Spleen (tissue), 11 donors: Measurements from ENCODE around the gene TAF1B. TPM values are rescaled to one million over a fixed set of nuclear protein-coding genes. Genes with fewer than 3 reads are reported as not detected.
A peak's percentile ranks its signal among the peaks of the same experiment; 100 is the strongest.

Experiments
- DNase-seq: peaks from one replicate; pipeline ENCODE4 v3.0.0-alpha.2; 2020
- H3K27ac ChIP-seq, 8 donors: fragments of 200-600 bp; sonication (generic) in 7 of 8; 1 replicate in 4 of 8; 2 replicates in 4 of 8; pipeline versions ENCODE4 v1.5.0 to v1.8.0; 2016 to 2021; ENCODE audit warnings: inconsistent platforms in 4 of 8, mild to moderate bottlenecking in 4 of 8, moderate library complexity in 1 of 8
- H3K27me3 ChIP-seq, 7 donors: fragments of 200-600 bp; sonication (generic) in 6 of 7; replicated peaks in 1 of 7; 1 replicate in 4 of 7; 2 replicates in 3 of 7; pipeline versions ENCODE4 v1.5.0 to v1.8.0; 2016 to 2021; ENCODE audit warnings: inconsistent platforms in 3 of 7, mild to moderate bottlenecking in 1 of 7
- H3K36me3 ChIP-seq, 6 donors: fragments of 200-600 bp; sonication (generic) in 5 of 6; 1 replicate in 4 of 6; 2 replicates in 2 of 6; pipeline versions ENCODE4 v1.5.0 to v1.8.0; 2016 to 2021; ENCODE audit warnings: inconsistent platforms in 2 of 6
- H3K4me1 ChIP-seq, 6 donors: fragments of 200-600 bp; sonication (generic) in 5 of 6; 1 replicate in 3 of 6; 2 replicates in 3 of 6; pipeline versions ENCODE4 v1.5.0 to v1.8.0; 2016 to 2021; ENCODE audit warnings: inconsistent platforms in 3 of 6
- H3K4me3 ChIP-seq, 8 donors: fragments of 200-600 bp; sonication (generic) in 7 of 8; 1 replicate in 4 of 8; 2 replicates in 4 of 8; pipeline versions ENCODE4 v1.5.0 to v1.8.0; 2016 to 2021; ENCODE audit warnings: inconsistent platforms in 4 of 8, mild to moderate bottlenecking in 4 of 8, moderate library complexity in 2 of 8
- H3K9me3 ChIP-seq, 8 donors: fragments of 200-600 bp; sonication (generic) in 7 of 8; 1 replicate in 4 of 8; 2 replicates in 4 of 8; pipeline versions ENCODE4 v1.5.0 to v1.8.0; 2016 to 2021; ENCODE audit warnings: inconsistent platforms in 4 of 8
- CTCF ChIP-seq, 11 experiments: fragments of 200-600 bp in 7 of 11; fragments of 450-650 bp in 4 of 11; sonication (generic) in 4 of 11; IDR thresholded peaks in 8 of 11; conservative IDR thresholded peaks in 3 of 11; 1 replicate in 7 of 11; 2 replicates in 4 of 11; pipeline versions ENCODE4 v1.4.0 to v1.8.0; 2016 to 2021; ENCODE audit warnings: antibody characterized with exemption in 11 of 11, inconsistent platforms in 4 of 11, mild to moderate bottlenecking in 1 of 11
- POLR2A ChIP-seq, 3 donors: fragments of 450-650 bp; IDR thresholded peaks; one replicate each; pipeline ENCODE4 v1.5.1; 2017; ENCODE audit warnings: antibody characterized with exemption in 3 of 3, mild to moderate bottlenecking in 1 of 3
- POLR2AphosphoS5 ChIP-seq, 3 donors: sonication (generic); formaldehyde crosslinking; IDR thresholded peaks; one replicate each; pipeline ENCODE4 v1.5.1; 2017; ENCODE audit warnings: antibody characterized with exemption in 3 of 3
- whole genome bisulfite sequencing, 5 donors: extraction: QIAGEN DNeasy Blood & Tissue Kit in 3 of 5; methylation state at CpG; one replicate each; pipeline versions ENCODE4 v1.1.5 to v1.1.7; 2013 to 2018; 5-methylcytosine and 5-hydroxymethylcytosine counted together
- intact Hi-C: fragments of 100-400 bp; cut with DNase I; formaldehyde crosslinking; loops from one replicate; pipeline ENCODE4 v1.15.0; 2023; ENCODE audit warnings: low total_unique reads
- polyA plus RNA-seq, 3 donors: library from polyadenylated mRNA; stranded (reverse); fragments of 200-250 nt; gene quantifications; one replicate each; pipeline ENCODE4 v1.2.1, GENCODE V29; 2013
- total RNA-seq, 7 donors: library from RNA; depleted of rRNA in 3 of 7; stranded (reverse); fragments of >200 nt in 3 of 7; fragmentation: NEBNext Ultra II Directional in 4 of 7; extraction: Animal tissue kit (Norgen Biotek cat#: 25700) in 4 of 7; gene quantifications; one replicate each; pipeline versions ENCODE4 v1.1.0 to v1.2.1, GENCODE V29; 2016 to 2021
- donor health status: healthy with polysubstance abuse.
- donor health status: DM: no; HTN: no; CAD: no; lungs with moderate emphysema.
- donor health status: DM: no; HTN: no; CAD: no.
- donor health status: Bipolar disorder and iron deficiency.
- donor health status: healthy.
- donor health status: DM: no; HTN: no; CAD: no.
- donor health status: DM: yes; HTN: yes; CAD: no.

The TAF1B gene
- total and polyA plus RNA-seq, 10 donors = 3.8 to 26.5 (median 16.7) TPM

- peak; percentile 89 for DNase-seq
- intact Hi-C loops = loop anchor here (10.0 kb wide), 1 partner anchor 141 kb away; the partner anchor contains the start of gene GRHL1
These were observed 29.8 kb upstream of the TAF1B start for GRCh38 chr2:9813312-9814128.

GRCh38 chr2:9814129-9814868 is 29.0 kb upstream of the TAF1B start:
- H3K27me3 ChIP-seq = peaks cover 0 to 20% (median 0%) of the 10 kb centered on the region in 7 donors
- 65 to 76% (median 70%) methylated on average over 23 to 24 of the region's 24 CpGs for WGBS, 5 donors
- DNase-seq = no peak
- H3K27ac ChIP-seq = no peak overlapping the region
- H3K4me3 ChIP-seq = peak overlapping the region in 1 of 8 donors; percentile 41
- H3K36me3 ChIP-seq = no peaks in the 10 kb centered on the region
- H3K4me1 ChIP-seq = peaks cover 0 to 19% (median 13%) of the 10 kb centered on the region in 6 donors
- no peaks in the 10 kb centered on the region for H3K9me3 ChIP-seq
- TF ChIP-seq POLR2AphosphoS5 (IDR thresholded peaks at IDR 0.05) (no peak), POLR2A (IDR thresholded peaks at IDR 0.05) (no peak), CTCF (IDR thresholded peaks at IDR 0.05 in 8 of 11, conservative IDR thresholded peaks at IDR 0.05 in 3 of 11) (peak in 5 of 11 experiments; percentile 2 to 24 (median 10))
- intact Hi-C loops = loop anchor here (10.0 kb wide), 1 partner anchor 141 kb away; the partner anchor contains the start of gene GRHL1

More at GRCh38 chr2:9813312-9814128, 29.8 kb upstream of the TAF1B start:
- H3K9me3 ChIP-seq = no peaks in the 10 kb centered on the region
- H3K4me1 ChIP-seq = peaks cover 0 to 19% (median 13%) of the 10 kb centered on the region in 6 donors
- peaks cover 0 to 20% (median 0%) of the 10 kb centered on the region in 7 donors for H3K27me3 ChIP-seq
- H3K36me3 ChIP-seq = no peaks in the 10 kb centered on the region
- 6 to 19% (median 14%) methylated on average over 15 to 24 of the region's 24 CpGs for WGBS, 5 donors
- H3K27ac ChIP-seq = no peak overlapping the region
- H3K4me3 ChIP-seq = peak overlapping the region in 1 of 8 donors; percentile 41
- peak in 2 of 3 donors; percentile 54 to 59 for TF ChIP-seq POLR2AphosphoS5 (IDR thresholded peaks at IDR 0.05)
- peak; percentile 63 to 92 (median 85) for TF ChIP-seq CTCF (IDR thresholded peaks at IDR 0.05 in 8 of 11, conservative IDR thresholded peaks at IDR 0.05 in 3 of 11)
- TF ChIP-seq POLR2A (IDR thresholded peaks at IDR 0.05) = no peak

DNA sequence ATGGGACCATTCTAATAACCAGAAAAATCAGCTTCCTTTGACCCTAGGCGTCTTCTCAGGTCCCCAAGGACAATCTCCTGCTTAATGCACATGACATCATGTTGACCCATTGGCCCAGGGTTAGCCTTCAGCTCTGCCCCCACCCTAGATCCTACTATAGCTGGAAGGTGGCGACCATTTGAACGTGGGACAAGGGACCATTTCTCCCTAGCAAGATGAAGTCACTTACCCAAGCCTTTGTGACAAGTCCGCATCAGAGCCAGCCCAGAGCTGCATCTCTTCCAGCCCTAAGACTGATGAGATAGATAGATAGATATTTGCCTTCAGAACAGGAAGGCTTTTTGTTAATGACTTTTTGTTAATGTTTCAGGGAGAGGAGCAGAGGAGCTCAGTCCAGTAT is 28.2 kb upstream of the TAF1B start:
- intact Hi-C loops = loop anchor here (5.0 to 10.0 kb wide), 2 partner anchors 140 to 232 kb away; partner anchors contain the start of gene GRHL1
- peaks cover 0 to 20% (median 0%) of the 10 kb centered on the region in 7 donors for H3K27me3 ChIP-seq
- no peaks in the 10 kb centered on the region for H3K9me3 ChIP-seq
- no peak for DNase-seq
- WGBS, 5 donors = 83 to 96% (median 90%) methylated on average over 4 of the region's 4 CpGs
- TF ChIP-seq POLR2A (IDR thresholded peaks at IDR 0.05) (no peak), CTCF (IDR thresholded peaks at IDR 0.05 in 8 of 11, conservative IDR thresholded peaks at IDR 0.05 in 3 of 11) (no peak), POLR2AphosphoS5 (IDR thresholded peaks at IDR 0.05) (no peak)
- H3K4me3 ChIP-seq = no peak overlapping the region
- H3K27ac ChIP-seq = no peak overlapping the region
- no peaks in the 10 kb centered on the region for H3K36me3 ChIP-seq
- H3K4me1 ChIP-seq = peaks cover 0 to 19% (median 13%) of the 10 kb centered on the region in 6 donors
